Mesenchymal stem cell (in vitro differentiated cells and primary cell): ENCODE measurements around the gene MAPKAP1.

ENCODE experiments used
- DNase-seq: peaks from one replicate; pipeline ENCODE4 v3.0.0-alpha.2; 2013
- H2AFZ ChIP-seq: one replicate; pipeline ENCODE4 v1.6.1; 2013; ENCODE audit warnings: low read depth, mild to moderate bottlenecking, control low read depth, inconsistent platforms, low read length, moderate library complexity
- H2AK5ac ChIP-seq: 2 replicates; pipeline ENCODE4 v1.6.1; 2013; ENCODE audit warnings: low read length, moderate library complexity, mild to moderate bottlenecking, inconsistent platforms; ENCODE audit not compliant: severe bottlenecking
- H2BK120ac ChIP-seq: one replicate; pipeline ENCODE4 v1.6.1; 2013; ENCODE audit warnings: low read depth, mild to moderate bottlenecking, inconsistent platforms, low read length, moderate library complexity
- H2BK12ac ChIP-seq, 2 experiments: one replicate each; pipeline ENCODE4 v1.6.1; 2013; ENCODE audit warnings: inconsistent platforms in 2 of 2, low read length in 2 of 2, mild to moderate bottlenecking in 2 of 2, moderate library complexity in 2 of 2, control low read depth in 1 of 2
- H2BK15ac ChIP-seq: one replicate; pipeline ENCODE4 v1.6.1; 2013; ENCODE audit warnings: mild to moderate bottlenecking, low read depth, inconsistent platforms; ENCODE audit not compliant: poor library complexity, severe bottlenecking
- H2BK5ac ChIP-seq: 2 replicates; pipeline ENCODE4 v1.6.1; 2013; ENCODE audit warnings: low read depth, mild to moderate bottlenecking, low read length, control low read depth, inconsistent platforms; ENCODE audit not compliant: poor library complexity, severe bottlenecking
- H3K14ac ChIP-seq, 2 experiments: one replicate each; pipeline ENCODE4 v1.6.1; 2013; ENCODE audit warnings: inconsistent platforms in 2 of 2, low read length in 2 of 2, control low read depth in 1 of 2, mild to moderate bottlenecking in 1 of 2, moderate library complexity in 1 of 2
- H3K18ac ChIP-seq, 2 experiments: one replicate each; pipeline ENCODE4 v1.6.1; 2013; ENCODE audit warnings: inconsistent platforms in 2 of 2, low read length in 2 of 2, control low read depth in 1 of 2, low read depth in 1 of 2, mild to moderate bottlenecking in 1 of 2
- H3K23ac ChIP-seq, 2 experiments: one replicate each; pipeline ENCODE4 v1.6.1; 2013; ENCODE audit warnings: inconsistent platforms in 2 of 2, low read length in 2 of 2, mild to moderate bottlenecking in 2 of 2, moderate library complexity in 2 of 2, control low read depth in 1 of 2
- H3K27ac ChIP-seq: 2 replicates; pipeline ENCODE4 v1.5.1; 2013; ENCODE audit warnings: mild to moderate bottlenecking, moderate library complexity, low read length, control low read depth, inconsistent platforms; ENCODE audit not compliant: poor library complexity, severe bottlenecking
- H3K27me3 ChIP-seq, 2 experiments: 2 replicates each; pipeline versions ENCODE4 v1.6.1 to v1.7.0; 2013; ENCODE audit warnings: low read length in 2 of 2, mild to moderate bottlenecking in 2 of 2, moderate library complexity in 2 of 2, control low read depth in 1 of 2, inconsistent platforms in 1 of 2; ENCODE audit not compliant: control insufficient read depth in 1 of 2, insufficient read depth in 1 of 2
- H3K36me3 ChIP-seq, 2 experiments: 2 replicates each; pipeline versions ENCODE4 v1.6.1 to v1.7.0; 2013; ENCODE audit warnings: low read length in 2 of 2, control low read depth in 1 of 2, inconsistent platforms in 1 of 2, low read depth in 1 of 2, mild to moderate bottlenecking in 1 of 2; ENCODE audit not compliant: insufficient read depth in 2 of 2, control insufficient read depth in 1 of 2
- H3K4ac ChIP-seq, 2 experiments: one replicate each; pipeline ENCODE4 v1.6.1; 2013; ENCODE audit warnings: inconsistent platforms in 2 of 2, low read length in 2 of 2, mild to moderate bottlenecking in 2 of 2, moderate library complexity in 2 of 2, control low read depth in 1 of 2, low read depth in 1 of 2
- H3K4me1 ChIP-seq: 2 replicates; pipeline ENCODE4 v1.6.1; 2013; ENCODE audit warnings: low read depth, low read length, control low read depth; ENCODE audit not compliant: control insufficient read depth, insufficient read depth
- H3K4me2 ChIP-seq: 2 replicates; pipeline ENCODE4 v1.6.1; 2013; ENCODE audit warnings: low read length, mild to moderate bottlenecking, inconsistent platforms; ENCODE audit not compliant: poor library complexity, severe bottlenecking
- H3K4me3 ChIP-seq, 2 experiments: 2 replicates each; pipeline versions ENCODE4 v1.5.1 to v1.7.0; 2013; ENCODE audit warnings: low read length in 2 of 2, mild to moderate bottlenecking in 2 of 2, control low read depth in 1 of 2, low read depth in 1 of 2; ENCODE audit not compliant: insufficient read depth in 1 of 2
- H3K79me1 ChIP-seq: replicated peaks from 2 replicates; pipeline ENCODE4 v1.6.1; 2013; ENCODE audit warnings: mild to moderate bottlenecking, control low read depth, low read length, inconsistent platforms; ENCODE audit not compliant: poor library complexity, severe bottlenecking
- H3K9ac ChIP-seq: 2 replicates; pipeline ENCODE4 v1.7.0; 2013; ENCODE audit warnings: mild to moderate bottlenecking, low read length, moderate library complexity
- H3K9me3 ChIP-seq: 2 replicates; pipeline ENCODE4 v1.7.0; 2013; ENCODE audit warnings: mild to moderate bottlenecking, low read length; ENCODE audit not compliant: control insufficient read depth
- H4K8ac ChIP-seq: one replicate; pipeline ENCODE4 v1.6.1; 2013; ENCODE audit warnings: inconsistent platforms, mild to moderate bottlenecking, low read length, moderate library complexity
- H4K91ac ChIP-seq: one replicate; pipeline ENCODE4 v1.6.1; 2013; ENCODE audit warnings: mild to moderate bottlenecking, low read length, inconsistent platforms
- WGBS: methylation state at CpG from one replicate; pipeline ENCODE4 v1.1.7; 2013; ENCODE audit warnings: mixed read lengths; 5-methylcytosine and 5-hydroxymethylcytosine counted together

MAPKAP1 gene

GRCh38 chr9:125705893-125706292 lies 1.1 kb downstream of the MAPKAP1 start:
- Histone ChIP-seq H4K8ac (peak overlapping the region; percentile 59), H2BK15ac (no peak overlapping the region), H3K23ac (no peak overlapping the region), H2BK120ac (no peak overlapping the region), H3K79me1 (peaks cover 15% of the 10 kb centered on the region), H3K9ac (peak overlapping the region; percentile 94), H2BK5ac (no peak overlapping the region), H4K91ac (no peak overlapping the region), H2AK5ac (peak overlapping the region; percentile 73), H3K9me3 (no peaks in the 10 kb centered on the region), H3K36me3 (peaks cover 0 to 7% of the 10 kb centered on the region in 2 experiments), H3K4me2 (peak overlapping the region; percentile 85), H3K4me1 (peaks cover 3% of the 10 kb centered on the region), H2BK12ac (no peak overlapping the region), H3K27me3 (no peaks in the 10 kb centered on the region), H2AFZ (no peak overlapping the region), H3K18ac (no peak overlapping the region), H3K4ac (no peak overlapping the region), H3K27ac (no peak overlapping the region), H3K14ac (no peak overlapping the region), H3K4me3 (peak overlapping the region in 1 of 2 experiments; percentile 93)
- 76% methylated on average over 3 of the region's 4 CpGs for WGBS
- no peak for DNase-seq

GRCh38 chr9:125703662-125704061 lies 3.3 kb downstream of the MAPKAP1 start:
- Histone ChIP-seq H3K23ac (no peak overlapping the region), H2BK15ac (no peak overlapping the region), H3K9me3 (no peaks in the 10 kb centered on the region), H2BK12ac (no peak overlapping the region), H3K4me3 (no peak overlapping the region), H3K18ac (no peak overlapping the region), H3K14ac (no peak overlapping the region), H3K79me1 (peaks cover 15% of the 10 kb centered on the region), H2AK5ac (no peak overlapping the region), H3K36me3 (peaks cover 0 to 7% of the 10 kb centered on the region in 2 experiments), H3K4me2 (no peak overlapping the region), H3K4me1 (peaks cover 3% of the 10 kb centered on the region), H2BK120ac (no peak overlapping the region), H3K4ac (no peak overlapping the region), H2AFZ (no peak overlapping the region), H3K27me3 (no peaks in the 10 kb centered on the region), H3K9ac (no peak overlapping the region), H4K91ac (no peak overlapping the region), H2BK5ac (no peak overlapping the region), H3K27ac (no peak overlapping the region), H4K8ac (no peak overlapping the region)
- DNase-seq = no peak
- over 99% methylated on average over 4 of the region's 4 CpGs for WGBS

GRCh38 chr9:125701351-125701750 lies 5.7 kb downstream of the MAPKAP1 start:
- no peak overlapping the region for H4K8ac ChIP-seq
- no peak overlapping the region for H2BK5ac ChIP-seq
- no peak overlapping the region for H3K27ac ChIP-seq
- H3K4me2 ChIP-seq = no peak overlapping the region
- WGBS = 51% methylated on average over 5 of the region's 6 CpGs
- H3K23ac ChIP-seq = no peak overlapping the region
- H3K9ac ChIP-seq = peak overlapping the region; percentile 83
- no peak overlapping the region for H2BK12ac ChIP-seq
- H4K91ac ChIP-seq = no peak overlapping the region
- H2AFZ ChIP-seq = no peak overlapping the region
- no peak overlapping the region for H2BK15ac ChIP-seq
- no peak overlapping the region for H3K4ac ChIP-seq
- peaks cover 0 to 7% of the 10 kb centered on the region in 2 experiments for H3K36me3 ChIP-seq
- H3K4me3 ChIP-seq = peak overlapping the region in 1 of 2 experiments; percentile 68
- no peak overlapping the region for H3K18ac ChIP-seq
- DNase-seq = peak; percentile 66
- no peaks in the 10 kb centered on the region for H3K9me3 ChIP-seq
- H3K27me3 ChIP-seq = no peaks in the 10 kb centered on the region
- no peak overlapping the region for H2AK5ac ChIP-seq
- peaks cover 1% of the 10 kb centered on the region for H3K4me1 ChIP-seq
- H3K79me1 ChIP-seq = peaks cover 12% of the 10 kb centered on the region
- no peak overlapping the region for H2BK120ac ChIP-seq
- no peak overlapping the region for H3K14ac ChIP-seq

- Histone ChIP-seq H3K36me3 (peaks cover 0 to 7% of the 10 kb centered on the region in 2 experiments), H3K27ac (no peak overlapping the region), H3K4me2 (no peak overlapping the region), H2BK15ac (no peak overlapping the region), H2BK120ac (no peak overlapping the region), H3K27me3 (no peaks in the 10 kb centered on the region), H3K4me3 (peak overlapping the region in 1 of 2 experiments; percentile 68), H2AFZ (no peak overlapping the region), H3K4me1 (peaks cover 2% of the 10 kb centered on the region), H4K8ac (no peak overlapping the region), H2BK5ac (no peak overlapping the region), H4K91ac (no peak overlapping the region), H3K18ac (no peak overlapping the region), H3K9ac (peak overlapping the region; percentile 83), H2AK5ac (no peak overlapping the region), H3K79me1 (peaks cover 9% of the 10 kb centered on the region), H3K14ac (no peak overlapping the region), H3K9me3 (no peaks in the 10 kb centered on the region), H3K4ac (no peak overlapping the region), H2BK12ac (no peak overlapping the region), H3K23ac (no peak overlapping the region)
- 60% methylated on average over 2 of the region's 2 CpGs for WGBS
- no peak for DNase-seq
Measured at GRCh38 chr9:125700791-125701190, 6.2 kb downstream of the MAPKAP1 start.
